Nephron (organoid): Measurements from ENCODE around the gene FDPS.

Source experiments
- H3K27ac Mint-ChIP-seq, 3 experiments: 2 replicates each; pipeline ENCODE4 v1.8.0; 2020; ENCODE audit warnings: mixed read lengths in 3 of 3, mild to moderate bottlenecking in 2 of 3, moderate library complexity in 1 of 3
- H3K27me3 Mint-ChIP-seq: 2 replicates; pipeline ENCODE4 v1.8.0; 2021; ENCODE audit warnings: low read depth, mild to moderate bottlenecking, moderate library complexity, mixed read lengths
- H3K36me3 Mint-ChIP-seq: 2 replicates; pipeline ENCODE4 v1.8.0; 2020; ENCODE audit warnings: low read depth, mixed read lengths
- H3K4me1 Mint-ChIP-seq: 2 replicates; pipeline ENCODE4 v1.8.0; 2020; ENCODE audit warnings: mixed read lengths
- H3K4me3 Mint-ChIP-seq, 3 experiments: 2 replicates each; pipeline ENCODE4 v1.8.0; 2020; ENCODE audit warnings: mild to moderate bottlenecking in 3 of 3, mixed read lengths in 3 of 3, moderate library complexity in 2 of 3
- H3K9me3 Mint-ChIP-seq: 2 replicates; pipeline ENCODE4 v1.8.0; 2020; ENCODE audit warnings: mixed read lengths
- TF ChIP-seq, protein P1 (sequence below), 3 experiments: fragments of 200-600 bp; sonication (generic); IDR thresholded peaks; one replicate each; pipeline ENCODE4 v1.5.0; 2021; ENCODE audit warnings: antibody characterized with exemption in 3 of 3; ENCODE audit not compliant: unreplicated experiment in 3 of 3

The FDPS gene

DNA sequence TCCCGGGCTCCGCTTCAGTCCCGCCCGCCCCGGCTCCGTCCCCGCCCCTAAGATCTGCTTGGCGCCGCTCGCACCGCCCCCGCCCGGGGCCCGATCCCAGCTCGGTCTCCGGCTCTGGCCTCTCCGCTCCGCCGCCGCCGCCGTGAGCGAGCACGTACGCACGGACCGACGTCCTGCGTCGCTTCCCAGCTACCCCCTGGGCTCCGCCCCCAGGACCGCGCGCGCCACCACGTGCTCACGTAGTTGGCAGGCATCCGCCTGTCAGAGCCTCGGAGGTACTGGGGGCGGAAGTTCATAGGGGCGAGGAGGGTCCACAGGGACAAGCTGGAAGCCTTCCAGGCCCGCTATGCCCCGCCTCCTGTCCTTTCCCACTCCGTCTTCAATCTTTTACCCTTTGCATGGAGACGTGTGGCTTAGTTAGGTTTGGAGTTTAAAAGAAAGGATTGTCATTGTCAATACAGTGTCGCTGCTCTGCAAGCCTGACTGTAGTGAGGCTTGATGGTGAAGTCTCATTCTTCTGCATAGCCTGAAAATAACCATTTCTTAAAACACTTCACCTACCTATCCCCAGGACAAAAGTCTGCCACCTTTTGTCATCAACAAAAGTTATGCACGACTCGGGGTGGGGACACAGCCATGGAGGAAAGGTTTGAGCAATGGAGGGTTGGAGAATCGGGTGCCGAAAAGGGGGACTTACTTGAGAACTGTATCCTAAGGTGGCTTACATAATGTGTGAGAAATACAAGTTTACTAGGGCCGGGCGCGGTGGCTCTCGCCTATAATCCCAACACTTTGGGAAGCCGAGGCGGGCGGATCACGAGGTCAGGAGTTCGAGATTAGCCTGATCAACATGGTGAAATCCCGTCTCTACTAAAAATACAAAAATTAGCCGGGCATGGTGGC lies 35.1 kb upstream of the FDPS start, which contains the start of gene CLK2:
Gene CLK2, minus strand, starts transcription at position 162 of the 903 bp plus-strand sequence. CDS start 2,527 bp downstream, outside the sequence.
- Mint-ChIP-seq H3K9me3 (no peaks in the 10 kb centered on the region), H3K27me3 (no peaks in the 10 kb centered on the region), H3K4me1 (peaks cover 33% of the 10 kb centered on the region), H3K27ac (peak within 1 kb of the TSS; percentile 85 to 98 (median 97)), H3K36me3 (peaks cover 31% of the 10 kb centered on the region), H3K4me3 (peak within 1 kb of the TSS; percentile 92 to 95 (median 95))
- TF ChIP-seq, protein P1, sequence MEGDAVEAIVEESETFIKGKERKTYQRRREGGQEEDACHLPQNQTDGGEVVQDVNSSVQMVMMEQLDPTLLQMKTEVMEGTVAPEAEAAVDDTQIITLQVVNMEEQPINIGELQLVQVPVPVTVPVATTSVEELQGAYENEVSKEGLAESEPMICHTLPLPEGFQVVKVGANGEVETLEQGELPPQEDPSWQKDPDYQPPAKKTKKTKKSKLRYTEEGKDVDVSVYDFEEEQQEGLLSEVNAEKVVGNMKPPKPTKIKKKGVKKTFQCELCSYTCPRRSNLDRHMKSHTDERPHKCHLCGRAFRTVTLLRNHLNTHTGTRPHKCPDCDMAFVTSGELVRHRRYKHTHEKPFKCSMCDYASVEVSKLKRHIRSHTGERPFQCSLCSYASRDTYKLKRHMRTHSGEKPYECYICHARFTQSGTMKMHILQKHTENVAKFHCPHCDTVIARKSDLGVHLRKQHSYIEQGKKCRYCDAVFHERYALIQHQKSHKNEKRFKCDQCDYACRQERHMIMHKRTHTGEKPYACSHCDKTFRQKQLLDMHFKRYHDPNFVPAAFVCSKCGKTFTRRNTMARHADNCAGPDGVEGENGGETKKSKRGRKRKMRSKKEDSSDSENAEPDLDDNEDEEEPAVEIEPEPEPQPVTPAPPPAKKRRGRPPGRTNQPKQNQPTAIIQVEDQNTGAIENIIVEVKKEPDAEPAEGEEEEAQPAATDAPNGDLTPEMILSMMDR (IDR thresholded peaks at IDR 0.05; ENCODE audit: unreplicated experiment in 3 of 3): no peak

DNA sequence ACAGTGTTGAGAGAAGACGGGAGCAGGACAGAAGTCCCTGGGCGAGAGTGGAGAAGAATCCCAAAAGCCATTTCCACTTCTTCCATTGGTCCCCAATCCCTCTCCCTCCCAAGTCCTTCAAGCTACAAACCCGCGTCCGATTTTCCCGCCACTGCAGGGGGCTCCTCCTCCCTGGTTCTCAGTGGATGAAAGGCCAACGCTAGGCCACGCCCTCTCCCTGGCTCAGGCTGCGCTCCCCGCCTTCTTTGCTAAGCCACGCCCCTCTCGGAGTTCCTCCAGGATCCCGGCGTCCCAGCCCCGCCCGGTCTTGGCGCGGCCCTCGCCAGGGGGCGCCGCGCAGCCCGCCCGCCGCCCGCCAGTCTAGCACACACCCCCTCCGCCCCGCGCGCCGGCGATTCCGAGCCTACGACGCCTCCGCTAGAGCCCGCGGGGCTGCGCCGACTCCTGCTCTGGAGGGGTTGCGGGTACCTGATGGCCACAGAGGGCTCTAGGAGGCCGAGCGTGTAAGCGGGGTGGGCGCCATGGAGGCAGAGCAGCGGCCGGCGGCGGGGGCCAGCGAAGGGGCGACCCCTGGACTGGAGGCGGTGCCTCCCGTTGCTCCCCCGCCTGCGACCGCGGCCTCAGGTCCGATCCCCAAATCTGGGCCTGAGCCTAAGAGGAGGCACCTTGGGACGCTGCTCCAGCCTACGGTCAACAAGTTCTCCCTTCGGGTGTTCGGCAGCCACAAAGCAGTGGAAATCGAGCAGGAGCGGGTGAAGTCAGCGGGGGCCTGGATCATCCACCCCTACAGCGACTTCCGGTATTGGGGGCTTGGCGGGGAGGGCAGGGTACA lies 31.4 kb upstream of the FDPS start, which contains the start of gene HCN3:
Gene HCN3, plus strand, starts transcription at position 394 of the 832 bp plus-strand sequence. Its CDS starts 128 bp downstream, at position 522.
- peak within 1 kb of the TSS; percentile 45 to 90 (median 87) for H3K27ac Mint-ChIP-seq
- H3K4me3 Mint-ChIP-seq: peak within 1 kb of the TSS; percentile 82 to 88 (median 84)
- H3K36me3 Mint-ChIP-seq: peaks cover 8% of the 10 kb centered on the region
- H3K9me3 Mint-ChIP-seq: no peaks in the 10 kb centered on the region
- TF ChIP-seq, protein P1 (IDR thresholded peaks at IDR 0.05; ENCODE audit: unreplicated experiment in 3 of 3): peak; percentile 62 to 92 (median 74)
- no peaks in the 10 kb centered on the region for H3K27me3 Mint-ChIP-seq
- H3K4me1 Mint-ChIP-seq: peaks cover 31% of the 10 kb centered on the region

DNA sequence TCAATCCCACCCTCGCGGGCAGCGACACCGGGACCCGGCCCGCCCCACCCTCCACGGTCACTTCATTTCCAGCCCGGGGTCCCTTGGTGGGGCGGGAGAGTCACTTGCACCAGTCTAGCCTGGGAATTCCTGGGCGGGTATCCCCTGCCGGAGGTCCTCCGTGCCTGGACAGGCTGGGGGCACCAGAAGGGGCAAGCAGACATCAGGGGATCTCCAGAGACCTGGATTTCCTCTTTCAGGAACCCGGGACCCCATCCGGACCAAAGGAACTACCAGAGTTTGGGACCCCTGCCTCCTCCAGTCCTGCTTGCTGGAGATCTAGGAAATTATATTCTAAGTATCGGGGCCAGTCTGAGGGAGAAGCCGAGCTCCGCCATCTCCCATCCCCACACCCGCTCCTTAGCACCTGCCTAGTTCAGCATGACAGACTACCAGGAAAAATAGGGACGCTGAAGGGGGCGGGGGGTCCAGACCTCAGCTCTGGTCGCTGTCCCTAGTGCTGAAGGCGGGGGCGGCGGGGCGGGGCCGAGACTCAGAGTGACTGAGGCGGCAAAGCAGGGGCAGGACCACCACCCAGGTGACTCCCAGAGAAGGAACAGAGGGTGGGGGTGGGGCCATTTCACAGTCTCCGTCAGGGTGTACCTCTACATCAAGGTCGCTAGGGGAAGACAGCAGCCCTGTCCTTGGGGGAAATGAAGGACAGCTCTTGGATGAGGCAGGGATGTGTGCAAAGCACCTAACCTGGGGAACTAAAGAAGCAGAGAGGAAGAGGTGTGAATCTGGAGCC lies 30.6 kb upstream of the FDPS start:
- Mint-ChIP-seq H3K4me3 (peak overlapping the region; percentile 82 to 88 (median 84)), H3K9me3 (no peaks in the 10 kb centered on the region), H3K4me1 (peaks cover 24% of the 10 kb centered on the region), H3K36me3 (peaks cover 8% of the 10 kb centered on the region), H3K27me3 (no peaks in the 10 kb centered on the region), H3K27ac (peak overlapping the region in 1 of 3 experiments; percentile 48)
- TF ChIP-seq, protein P1 (IDR thresholded peaks at IDR 0.05; ENCODE audit: unreplicated experiment in 3 of 3): peak in 2 of 3 experiments; percentile 37 to 38

DNA sequence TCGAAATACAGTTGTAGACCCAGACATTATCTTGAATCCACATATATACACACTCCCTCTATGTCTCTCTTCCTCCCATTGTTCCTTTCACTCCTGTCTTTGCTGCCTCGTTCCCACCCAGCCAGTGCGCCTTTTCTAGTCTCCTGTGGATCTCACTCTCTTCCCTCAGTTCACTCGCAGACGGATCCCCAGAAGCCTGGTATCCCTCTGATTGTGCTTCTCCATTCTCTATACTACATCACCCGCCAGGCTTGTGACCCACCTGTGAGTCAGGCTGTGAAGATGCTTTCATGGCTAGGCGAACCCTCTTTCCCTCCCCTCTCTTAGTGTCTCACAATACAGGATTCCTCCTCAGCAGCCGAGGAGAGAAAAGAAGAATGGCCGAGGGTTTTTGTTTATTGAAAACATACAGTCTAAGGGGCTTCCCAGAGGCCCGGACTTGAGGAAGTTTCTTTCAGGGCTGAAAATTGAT lies 29.9 kb upstream of the FDPS start:
- Mint-ChIP-seq H3K4me1 (peaks cover 22% of the 10 kb centered on the region), H3K27ac (peak overlapping the region in 1 of 3 experiments; percentile 48), H3K4me3 (peak overlapping the region; percentile 82 to 88 (median 84)), H3K9me3 (no peaks in the 10 kb centered on the region), H3K27me3 (no peaks in the 10 kb centered on the region), H3K36me3 (peaks cover 8% of the 10 kb centered on the region)
- TF ChIP-seq, protein P1 (IDR thresholded peaks at IDR 0.05; ENCODE audit: unreplicated experiment in 3 of 3): no peak

DNA sequence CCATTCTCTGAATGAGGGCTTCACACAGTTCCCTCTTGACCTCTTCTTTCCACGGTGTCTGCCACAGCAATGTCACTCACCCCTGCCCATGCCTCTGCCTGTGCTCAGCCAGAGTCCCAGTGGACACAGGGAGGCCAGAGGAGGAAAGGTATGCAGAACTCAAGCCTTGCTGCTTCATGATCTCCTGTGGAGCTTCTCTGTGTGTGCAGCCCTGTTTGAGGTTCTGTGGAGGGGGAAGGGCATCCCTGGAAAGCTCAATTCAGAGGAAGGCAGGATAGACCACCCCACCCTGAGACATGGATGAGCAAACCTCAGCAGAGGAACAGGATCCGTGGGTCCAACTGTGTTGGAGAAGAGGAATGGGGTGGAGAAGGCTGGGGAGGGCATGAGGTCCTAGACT lies 29.4 kb upstream of the FDPS start:
- peaks cover 8% of the 10 kb centered on the region for H3K36me3 Mint-ChIP-seq
- no peaks in the 10 kb centered on the region for H3K27me3 Mint-ChIP-seq
- TF ChIP-seq, protein P1 (IDR thresholded peaks at IDR 0.05; ENCODE audit: unreplicated experiment in 3 of 3): no peak
- H3K4me1 Mint-ChIP-seq: peaks cover 20% of the 10 kb centered on the region
- H3K4me3 Mint-ChIP-seq: peak overlapping the region; percentile 18 to 65 (median 53)
- H3K9me3 Mint-ChIP-seq: no peaks in the 10 kb centered on the region
- no peak overlapping the region for H3K27ac Mint-ChIP-seq
